HG02885 (cell line): ENCODE measurements around the gene PPA2.

ENCODE experiments used
- ATAC-seq: cut with Tn5 transposase; IDR thresholded peaks from one replicate; pipeline ENCODE4 v1.9.1; 2021; ENCODE audit warnings: mild to moderate bottlenecking; ENCODE audit not compliant: unreplicated experiment, poor library complexity

The PPA2 gene

DNA sequence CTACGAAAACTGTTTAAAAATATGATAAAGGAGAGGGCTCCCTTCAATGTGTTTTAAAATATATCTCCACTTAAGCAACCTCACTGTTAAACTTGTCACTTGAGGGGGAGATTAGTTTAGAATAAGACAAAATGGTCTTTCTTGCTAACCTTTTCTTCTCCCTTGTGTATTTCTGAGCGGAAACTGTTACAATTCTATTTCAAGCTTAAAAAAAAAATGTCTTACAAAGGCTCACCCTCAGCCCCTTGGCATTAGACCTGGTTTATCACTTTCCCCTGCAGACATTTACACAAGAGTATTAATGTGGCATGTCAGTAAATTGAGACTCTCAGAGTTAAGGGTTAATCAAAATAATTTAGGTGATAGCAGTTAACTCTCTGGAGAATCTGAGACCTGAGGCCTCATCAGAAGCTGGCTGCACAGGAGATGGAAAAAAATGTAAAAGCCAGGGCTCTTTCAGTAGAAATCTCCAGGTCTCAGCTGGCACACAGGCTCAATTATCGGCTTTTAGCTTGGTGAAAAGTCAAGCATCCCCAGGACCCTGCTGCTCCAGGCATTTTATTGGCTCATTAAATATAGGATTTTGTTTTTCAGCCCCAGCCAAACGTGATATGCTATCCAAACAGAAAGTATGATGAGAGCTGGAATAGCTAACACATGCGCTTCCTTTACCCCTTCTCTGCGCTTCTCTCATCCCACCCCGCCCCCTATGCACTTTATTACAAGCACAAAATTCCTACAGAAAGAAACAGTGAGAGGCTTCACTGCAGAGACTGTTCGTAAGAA is 130.5 kb downstream of the PPA2 start:
- no peak for ATAC-seq

DNA sequence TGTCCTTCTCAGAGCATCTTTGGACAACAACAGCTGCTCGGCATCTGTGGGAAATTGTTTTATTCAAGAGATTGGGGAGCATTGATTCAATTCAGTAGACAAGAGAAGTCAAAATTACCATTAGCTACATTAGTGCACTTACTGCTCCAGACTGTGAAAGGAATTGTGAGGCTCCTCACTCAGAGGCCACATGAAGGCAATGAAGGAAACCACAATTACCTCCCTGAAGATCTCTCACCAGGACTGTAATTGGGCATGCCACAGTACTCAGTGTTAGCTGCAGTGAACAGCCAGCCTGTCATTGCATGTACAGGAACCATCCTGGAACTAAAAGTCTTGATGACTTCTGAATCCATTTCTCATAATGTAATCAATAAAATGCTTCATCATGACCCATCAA is 144.8 kb downstream of the PPA2 start:
- ATAC-seq, result no peak

DNA sequence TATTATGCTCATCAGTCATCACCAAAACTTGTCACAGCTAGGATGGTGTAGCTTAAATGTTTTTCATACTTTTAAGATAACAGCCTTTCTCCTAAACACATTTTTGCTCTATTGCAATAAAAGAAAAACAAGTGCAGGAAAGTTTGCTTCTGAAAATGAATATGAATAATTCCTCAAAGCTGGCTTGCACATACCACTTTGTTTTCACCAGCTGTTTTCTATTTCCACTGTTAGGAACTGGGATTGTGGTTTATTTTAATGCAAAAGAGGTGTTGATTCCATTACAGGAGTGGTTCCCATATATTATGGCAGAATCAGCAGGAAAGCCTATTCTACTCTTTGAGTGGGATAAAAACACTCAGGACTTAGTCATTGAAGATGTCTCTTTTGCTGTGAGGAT is 145.9 kb downstream of the PPA2 start:
- no peak for ATAC-seq

DNA sequence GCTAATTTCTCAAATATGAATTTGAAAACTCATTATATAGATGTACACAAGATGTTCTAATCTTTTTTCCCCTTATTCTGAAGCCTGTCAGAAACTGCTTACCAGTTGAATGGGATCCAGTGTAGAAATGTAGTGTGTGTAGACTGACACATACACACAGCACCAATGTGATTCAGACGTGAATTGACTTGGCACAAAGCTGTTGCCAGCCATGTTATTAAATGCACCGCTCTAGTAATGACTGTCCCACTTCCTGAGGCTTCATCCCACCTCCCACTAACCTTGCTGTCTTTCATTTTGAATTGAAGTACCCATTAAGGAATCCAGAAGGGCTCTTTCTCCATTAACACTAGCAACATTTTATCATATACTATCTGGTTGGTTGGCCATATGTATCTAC is 146.6 kb downstream of the PPA2 start:
- ATAC-seq, result no peak
